ENCODE measurements around the gene KCTD16. TPM values are rescaled to one million over a fixed set of nuclear protein-coding genes. Genes with fewer than 3 reads are reported as not detected.

Gene KCTD16
- total and polyA plus RNA-seq, 11 donors = 0.02 to 0.32 (median 0.12) TPM; not detected in 3

DNA sequence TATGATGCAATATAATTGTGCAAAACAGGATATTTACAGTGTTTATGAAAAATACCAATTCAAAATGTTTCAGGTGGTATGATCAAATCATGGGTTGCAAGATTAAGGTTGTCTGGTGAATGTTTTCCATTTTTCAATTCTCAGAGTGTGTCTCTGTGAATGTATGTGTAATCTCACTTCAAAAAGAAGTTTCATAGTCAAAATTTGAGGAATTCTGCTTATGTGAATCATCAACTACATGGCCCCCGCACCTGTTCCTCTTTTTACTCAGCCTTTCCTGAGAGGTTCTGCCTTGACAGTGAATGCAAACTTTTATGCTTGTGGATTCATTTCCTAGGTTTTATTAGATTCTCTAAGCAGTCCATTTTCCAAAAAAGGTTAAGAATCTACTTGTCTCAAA lies 32.1 kb downstream of the KCTD16 start:
- Histone ChIP-seq H3K4me1 (peaks cover 0 to 16% (median 5%) of the 10 kb centered on the region in 12 donors), H3K4me3 (no peak overlapping the region), H3K9me3 (no peaks in the 10 kb centered on the region), H3K27me3 (peaks cover 9 to 60% (median 35%) of the 10 kb centered on the region in 9 donors), H3K36me3 (no peaks in the 10 kb centered on the region), H3K27ac (no peak overlapping the region)
- ATAC-seq (no peak), DNase-seq (no peak)
- TF ChIP-seq, protein P1, sequence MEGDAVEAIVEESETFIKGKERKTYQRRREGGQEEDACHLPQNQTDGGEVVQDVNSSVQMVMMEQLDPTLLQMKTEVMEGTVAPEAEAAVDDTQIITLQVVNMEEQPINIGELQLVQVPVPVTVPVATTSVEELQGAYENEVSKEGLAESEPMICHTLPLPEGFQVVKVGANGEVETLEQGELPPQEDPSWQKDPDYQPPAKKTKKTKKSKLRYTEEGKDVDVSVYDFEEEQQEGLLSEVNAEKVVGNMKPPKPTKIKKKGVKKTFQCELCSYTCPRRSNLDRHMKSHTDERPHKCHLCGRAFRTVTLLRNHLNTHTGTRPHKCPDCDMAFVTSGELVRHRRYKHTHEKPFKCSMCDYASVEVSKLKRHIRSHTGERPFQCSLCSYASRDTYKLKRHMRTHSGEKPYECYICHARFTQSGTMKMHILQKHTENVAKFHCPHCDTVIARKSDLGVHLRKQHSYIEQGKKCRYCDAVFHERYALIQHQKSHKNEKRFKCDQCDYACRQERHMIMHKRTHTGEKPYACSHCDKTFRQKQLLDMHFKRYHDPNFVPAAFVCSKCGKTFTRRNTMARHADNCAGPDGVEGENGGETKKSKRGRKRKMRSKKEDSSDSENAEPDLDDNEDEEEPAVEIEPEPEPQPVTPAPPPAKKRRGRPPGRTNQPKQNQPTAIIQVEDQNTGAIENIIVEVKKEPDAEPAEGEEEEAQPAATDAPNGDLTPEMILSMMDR (IDR thresholded peaks at IDR 0.05) = no peak
- no peak for TF ChIP-seq POLR2A (IDR thresholded peaks at IDR 0.05)
- intact Hi-C loops (cut with DNase I) = loop anchor here (2.0 to 10.0 kb wide), 16 partner anchors 182 to 1932 kb away; no protein-coding TSS in a partner anchor
- WGBS, 4 donors = 80 to 96% (median 91%) methylated on average over 1 of the region's 1 CpG

DNA sequence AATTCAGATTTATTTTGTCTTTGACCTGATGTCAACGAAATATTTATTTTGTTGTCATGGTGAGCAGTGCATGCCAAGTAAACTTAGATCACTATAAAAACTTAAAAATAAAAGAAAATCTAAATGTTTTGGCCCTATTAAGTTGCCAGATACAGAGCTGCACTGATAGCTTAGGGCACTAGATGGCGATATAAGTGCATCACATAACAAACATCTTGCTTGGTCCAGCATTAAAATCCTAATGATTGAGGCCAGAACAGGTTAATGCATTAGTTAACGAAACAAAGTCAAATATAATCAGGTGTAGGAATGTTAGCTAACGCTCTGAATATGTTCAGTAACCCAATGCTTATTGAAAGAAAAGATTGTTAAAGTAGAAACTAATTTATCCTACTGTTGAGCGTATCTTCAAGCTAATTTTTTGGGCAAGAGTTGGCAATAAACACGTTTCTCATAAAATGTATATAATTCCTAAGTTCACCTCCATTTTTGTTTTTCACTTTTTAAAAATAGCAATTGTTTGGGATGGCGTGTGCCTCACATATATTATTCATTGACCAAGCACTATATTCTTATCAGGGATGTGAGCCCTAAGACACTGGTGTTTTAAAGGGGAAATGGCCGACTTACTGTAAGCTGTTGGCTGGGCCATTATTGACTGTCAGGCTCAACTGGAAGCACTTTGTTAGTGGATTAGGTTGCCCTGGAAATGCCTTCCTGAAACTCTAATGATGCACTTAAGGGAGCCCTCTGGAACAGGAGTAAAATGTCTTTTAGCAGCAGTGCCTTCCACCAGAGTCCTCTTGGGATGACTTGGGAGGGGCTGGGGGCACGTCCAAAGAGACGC lies 33.3 kb downstream of the KCTD16 start:
- no peak overlapping the region for H3K4me3 ChIP-seq
- H3K27ac ChIP-seq = no peak overlapping the region
- intact Hi-C loops (cut with DNase I) = loop anchor here (2.0 to 10.0 kb wide), 16 partner anchors 181 to 1931 kb away; no protein-coding TSS in a partner anchor
- H3K4me1 ChIP-seq = peaks cover 0 to 16% (median 5%) of the 10 kb centered on the region in 12 donors
- H3K27me3 ChIP-seq = peaks cover 9 to 71% (median 36%) of the 10 kb centered on the region in 9 donors
- DNase-seq (no peak), ATAC-seq (peak in 3 of 4 donors; percentile 52 to 74 (median 56))
- 36 to 40% (median 39%) methylated on average over 10 of the region's 10 CpGs for WGBS, 4 donors
- no peaks in the 10 kb centered on the region for H3K9me3 ChIP-seq
- no peaks in the 10 kb centered on the region for H3K36me3 ChIP-seq
- TF ChIP-seq, protein P1 (IDR thresholded peaks at IDR 0.05) = peak; percentile 76 to 97 (median 87)
- TF ChIP-seq POLR2A (IDR thresholded peaks at IDR 0.05) = no peak

DNA sequence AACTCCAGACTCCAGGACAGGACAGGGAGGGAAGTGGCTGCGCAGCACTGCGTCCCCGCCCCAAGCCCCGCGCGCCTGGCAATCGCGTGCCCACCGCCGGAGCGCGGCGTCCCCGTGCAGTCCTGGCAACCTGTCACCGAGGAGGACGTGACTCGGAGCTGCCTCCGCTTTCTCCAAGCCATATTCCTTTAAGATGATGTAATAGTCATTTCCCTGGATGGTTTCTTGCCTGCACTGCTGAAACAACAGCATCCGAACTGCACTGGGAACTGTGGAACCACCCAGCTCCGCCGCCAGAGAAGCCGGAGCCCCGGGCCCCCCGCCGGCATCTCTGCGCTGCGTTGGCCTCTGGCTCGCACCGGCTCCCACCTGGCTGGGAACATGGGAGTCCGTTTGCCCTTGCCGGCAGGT lies 34.5 kb downstream of the KCTD16 start:
- TF ChIP-seq, protein P1 (IDR thresholded peaks at IDR 0.05) = no peak
- no peak for TF ChIP-seq POLR2A (IDR thresholded peaks at IDR 0.05)
- 0 to 2% (median 1%) methylated on average over 31 of the region's 31 CpGs for WGBS, 4 donors
- intact Hi-C loops (cut with DNase I) = loop anchor here in 9 of 10 donors (5.0 to 10.0 kb wide), 12 partner anchors 180 to 1930 kb away; no protein-coding TSS in a partner anchor
- ATAC-seq (peak in 2 of 4 donors; percentile 26 to 65), DNase-seq (peak in 1 of 5 donors; percentile 27)
- Histone ChIP-seq H3K27me3 (peaks cover 9 to 74% (median 40%) of the 10 kb centered on the region in 9 donors), H3K4me3 (peak overlapping the region in 6 of 12 donors; percentile 1 to 36 (median 19)), H3K27ac (no peak overlapping the region), H3K9me3 (no peaks in the 10 kb centered on the region), H3K36me3 (no peaks in the 10 kb centered on the region), H3K4me1 (peaks cover 0 to 16% (median 5%) of the 10 kb centered on the region in 12 donors)

DNA sequence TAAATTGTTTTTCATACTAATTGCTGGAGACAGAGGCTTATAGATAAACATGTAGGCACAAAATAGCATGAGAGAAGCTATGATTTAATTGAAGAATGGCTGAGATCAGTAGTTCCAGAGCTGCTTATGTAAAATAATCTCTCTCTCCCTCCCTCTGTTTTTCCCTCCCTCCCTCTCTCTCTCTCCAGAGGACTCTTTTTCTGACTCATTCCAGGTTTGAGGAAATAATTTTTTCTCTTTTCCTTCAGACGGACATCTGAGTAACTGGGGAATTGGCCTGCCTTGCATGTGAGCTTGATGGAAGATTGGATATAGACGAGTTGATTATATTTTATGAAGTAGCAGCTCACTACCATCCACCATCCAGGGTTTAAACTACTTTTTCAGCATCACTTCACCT lies 35.5 kb downstream of the KCTD16 start:
- intact Hi-C loops (cut with DNase I) = loop anchor here in 9 of 10 donors (5.0 to 10.0 kb wide), 12 partner anchors 179 to 1929 kb away; no protein-coding TSS in a partner anchor
- Histone ChIP-seq H3K4me3 (no peak overlapping the region), H3K9me3 (no peaks in the 10 kb centered on the region), H3K4me1 (peaks cover 0 to 16% (median 5%) of the 10 kb centered on the region in 12 donors), H3K27me3 (peaks cover 9 to 68% (median 40%) of the 10 kb centered on the region in 9 donors), H3K36me3 (no peaks in the 10 kb centered on the region), H3K27ac (no peak overlapping the region)
- no peak for TF ChIP-seq POLR2A (IDR thresholded peaks at IDR 0.05)
- TF ChIP-seq, protein P1 (IDR thresholded peaks at IDR 0.05) = no peak
- DNase-seq (no peak), ATAC-seq (no peak)
- WGBS, 4 donors = 39 to 51% (median 48%) methylated on average over 2 of the region's 2 CpGs

All from heart left ventricle (tissue), 16 donors.